IPS-20b (cell line): ENCODE measurements around the gene ADNP.

Experiments used
- H3K27ac ChIP-seq: one replicate; pipeline ENCODE4 v1.5.1; 2013; ENCODE audit warnings: low read length
- H3K27me3 ChIP-seq: 2 replicates; pipeline ENCODE4 v1.6.1; 2013; ENCODE audit warnings: mild to moderate bottlenecking, low read length, inconsistent platforms; ENCODE audit not compliant: insufficient read depth
- H3K36me3 ChIP-seq: 2 replicates; pipeline ENCODE4 v1.6.1; 2013; ENCODE audit warnings: low read depth, mild to moderate bottlenecking, inconsistent platforms, low read length, moderate library complexity; ENCODE audit not compliant: insufficient read depth
- H3K4me1 ChIP-seq: 2 replicates; pipeline ENCODE4 v1.6.1; 2013; ENCODE audit warnings: mild to moderate bottlenecking, control low read depth, inconsistent platforms, low read length, moderate library complexity; ENCODE audit not compliant: insufficient read depth
- H3K4me3 ChIP-seq: 2 replicates; pipeline ENCODE4 v1.5.1; 2013; ENCODE audit warnings: mild to moderate bottlenecking, low read length, inconsistent platforms
- H3K9ac ChIP-seq: 2 replicates; pipeline ENCODE4 v1.6.1; 2013; ENCODE audit warnings: low read depth, mild to moderate bottlenecking, inconsistent platforms, low read length, moderate library complexity
- H3K9me3 ChIP-seq: 2 replicates; pipeline ENCODE4 v1.6.1; 2013; ENCODE audit warnings: mild to moderate bottlenecking, low read depth, low read length, inconsistent platforms; ENCODE audit not compliant: insufficient read depth

Gene ADNP

DNA sequence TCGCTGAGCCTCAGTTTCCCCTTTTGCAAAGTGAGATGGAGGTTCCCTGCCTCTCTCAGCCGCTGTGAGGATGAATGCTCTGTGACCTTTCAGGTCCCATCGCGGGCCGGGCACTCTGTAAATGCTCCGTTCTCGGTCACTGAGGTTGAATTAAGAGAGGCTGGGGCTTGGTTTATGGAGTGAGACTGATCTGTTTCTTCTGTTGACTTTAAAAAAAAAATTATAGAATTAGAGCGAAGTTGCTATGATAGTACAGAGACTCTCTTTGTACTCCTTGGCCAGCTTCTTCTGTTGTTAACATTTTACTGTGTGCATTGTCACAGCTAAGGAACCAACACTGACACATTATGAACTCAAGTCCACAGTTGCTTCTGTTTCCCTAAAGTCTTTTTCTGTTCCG lies 64.4 kb downstream of the ADNP start:
- H3K36me3 ChIP-seq: no peaks in the 10 kb centered on the region
- no peaks in the 10 kb centered on the region for H3K27me3 ChIP-seq
- H3K4me1 ChIP-seq: peaks cover 12% of the 10 kb centered on the region
- no peak overlapping the region for H3K27ac ChIP-seq
- H3K4me3 ChIP-seq: no peak overlapping the region
- no peaks in the 10 kb centered on the region for H3K9me3 ChIP-seq
- no peak overlapping the region for H3K9ac ChIP-seq

DNA sequence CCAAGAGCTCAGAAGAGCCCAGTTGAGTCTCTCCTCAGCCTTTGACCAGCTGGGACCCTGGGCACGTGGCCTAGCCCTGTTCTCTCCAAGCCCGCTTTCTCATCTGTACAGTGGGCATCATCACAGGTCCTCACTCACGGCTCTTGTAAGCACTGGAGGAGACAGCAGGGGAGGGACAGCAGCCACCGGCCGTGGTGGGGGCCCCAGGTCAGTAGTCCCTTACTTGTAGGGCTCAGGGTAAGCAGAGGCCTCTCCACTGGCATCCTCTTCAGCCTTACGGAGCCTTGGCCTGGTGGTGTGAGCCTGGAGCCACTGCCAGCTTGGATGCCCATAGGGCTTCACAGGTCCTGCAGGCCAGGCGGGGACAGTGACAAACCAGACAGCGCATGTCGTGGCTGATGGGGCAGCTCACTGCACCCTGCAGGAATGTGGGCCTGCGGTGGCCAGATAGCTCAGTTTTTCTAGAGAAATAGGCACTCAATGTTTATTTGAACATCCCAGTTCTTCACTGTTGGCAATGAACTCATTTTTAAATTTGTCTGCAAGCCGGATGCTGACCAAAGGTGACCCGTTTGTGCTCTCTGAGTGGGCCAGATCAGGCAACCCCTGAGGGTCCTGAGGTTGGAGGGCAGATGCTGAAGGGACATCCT lies 65.1 kb downstream of the ADNP start:
- Histone ChIP-seq H3K9ac (no peak overlapping the region), H3K4me1 (peaks cover 12% of the 10 kb centered on the region), H3K27ac (no peak overlapping the region), H3K27me3 (no peaks in the 10 kb centered on the region), H3K4me3 (no peak overlapping the region), H3K9me3 (no peaks in the 10 kb centered on the region), H3K36me3 (no peaks in the 10 kb centered on the region)

DNA sequence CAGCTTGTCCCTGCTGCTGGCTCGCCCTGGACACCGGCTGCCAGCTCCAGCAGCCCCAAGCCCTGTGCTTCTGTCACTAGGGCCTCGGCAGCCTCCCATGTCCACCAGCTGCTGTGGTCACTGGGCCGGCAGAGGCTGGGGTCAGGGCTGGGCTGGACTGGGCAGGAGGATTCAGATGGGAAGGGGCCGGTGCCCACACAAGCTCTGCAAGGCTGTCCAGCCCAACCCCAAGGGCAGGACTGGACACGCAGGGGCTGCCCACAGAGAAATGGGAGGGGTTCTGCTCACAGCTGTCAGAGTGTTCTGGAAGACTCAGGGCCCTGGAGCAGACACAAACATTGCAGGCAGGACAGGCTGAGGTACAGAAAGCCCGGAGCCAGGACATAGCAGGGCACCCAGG lies 65.6 kb downstream of the ADNP start:
- Histone ChIP-seq H3K4me3 (no peak overlapping the region), H3K27ac (no peak overlapping the region)

DNA sequence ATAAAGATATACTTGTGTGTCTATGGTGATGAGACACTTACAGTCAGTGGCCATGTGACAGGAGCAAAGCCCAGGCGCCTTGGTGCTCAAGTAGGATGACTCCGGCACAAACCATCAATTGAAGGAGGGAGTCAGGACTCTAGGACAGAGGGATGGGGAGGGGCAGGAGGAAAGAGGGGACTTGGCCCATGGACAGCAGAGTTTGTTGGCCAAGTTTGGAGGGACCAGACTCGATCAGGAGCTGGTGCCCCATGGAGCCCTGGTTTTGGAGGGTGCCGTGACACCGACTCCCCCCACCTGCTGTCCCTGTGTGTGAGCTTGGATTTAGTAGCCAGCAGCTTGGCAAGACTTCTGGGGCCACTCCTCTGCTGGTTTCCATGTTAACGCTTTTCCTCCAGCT lies 66.1 kb downstream of the ADNP start:
- no peak overlapping the region for H3K9ac ChIP-seq
- no peaks in the 10 kb centered on the region for H3K9me3 ChIP-seq
- no peaks in the 10 kb centered on the region for H3K27me3 ChIP-seq
- H3K4me1 ChIP-seq: peaks cover 11% of the 10 kb centered on the region
- H3K27ac ChIP-seq: no peak overlapping the region
- no peaks in the 10 kb centered on the region for H3K36me3 ChIP-seq
- no peak overlapping the region for H3K4me3 ChIP-seq

More for the DNA sequence above, 65.6 kb downstream of the ADNP start:
- Histone ChIP-seq H3K9me3 (no peaks in the 10 kb centered on the region), H3K9ac (no peak overlapping the region), H3K36me3 (no peaks in the 10 kb centered on the region), H3K27me3 (no peaks in the 10 kb centered on the region), H3K4me1 (peaks cover 16% of the 10 kb centered on the region)

DNA sequence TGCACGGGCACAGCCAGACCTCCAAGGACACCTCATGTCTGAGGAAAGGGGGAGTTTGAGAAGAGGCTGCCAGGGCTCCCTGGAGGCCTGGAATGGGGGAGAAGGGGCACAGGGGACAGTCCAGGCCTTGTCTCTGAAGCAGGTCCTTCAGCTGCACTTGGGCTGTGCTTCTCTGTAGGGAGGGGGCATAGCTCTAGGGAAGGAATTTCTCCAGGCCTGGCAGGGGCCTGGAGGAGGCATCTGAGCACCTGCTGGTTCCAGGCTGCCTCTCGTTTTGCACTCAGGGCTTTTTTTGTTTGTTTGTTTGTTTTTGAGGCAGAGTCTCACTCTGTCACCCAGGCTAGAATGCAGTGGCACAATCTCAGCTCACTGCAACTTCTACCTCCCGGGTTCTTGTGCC lies 68.7 kb downstream of the ADNP start:
- Histone ChIP-seq H3K36me3 (no peaks in the 10 kb centered on the region), H3K4me3 (no peak overlapping the region), H3K9ac (no peak overlapping the region), H3K9me3 (no peaks in the 10 kb centered on the region), H3K27me3 (no peaks in the 10 kb centered on the region), H3K27ac (no peak overlapping the region), H3K4me1 (peaks cover 11% of the 10 kb centered on the region)

DNA sequence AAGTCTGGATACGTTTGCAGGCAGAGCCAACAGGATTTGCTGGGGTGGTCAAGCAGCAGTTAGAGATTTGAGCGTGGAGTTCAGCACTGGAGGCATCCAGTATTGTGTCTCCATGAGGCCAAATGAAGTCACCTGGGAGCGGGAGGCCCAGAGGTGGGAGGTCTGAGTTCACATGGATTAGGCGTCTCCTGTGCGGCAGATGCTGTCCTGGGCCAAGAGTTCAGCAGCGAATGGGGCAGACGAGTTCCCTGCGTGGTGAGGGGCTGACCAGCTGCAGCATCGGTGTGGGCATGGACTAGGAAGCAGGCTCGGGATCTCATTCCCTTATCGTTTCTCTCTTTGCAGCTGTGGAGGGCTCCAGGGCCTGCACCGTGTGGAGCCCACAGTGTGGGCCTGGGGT lies 70.2 kb downstream of the ADNP start:
- Histone ChIP-seq H3K27ac (no peak overlapping the region), H3K4me3 (no peak overlapping the region), H3K27me3 (no peaks in the 10 kb centered on the region), H3K4me1 (peaks cover 11% of the 10 kb centered on the region), H3K9me3 (no peaks in the 10 kb centered on the region), H3K36me3 (no peaks in the 10 kb centered on the region), H3K9ac (no peak overlapping the region)

DNA sequence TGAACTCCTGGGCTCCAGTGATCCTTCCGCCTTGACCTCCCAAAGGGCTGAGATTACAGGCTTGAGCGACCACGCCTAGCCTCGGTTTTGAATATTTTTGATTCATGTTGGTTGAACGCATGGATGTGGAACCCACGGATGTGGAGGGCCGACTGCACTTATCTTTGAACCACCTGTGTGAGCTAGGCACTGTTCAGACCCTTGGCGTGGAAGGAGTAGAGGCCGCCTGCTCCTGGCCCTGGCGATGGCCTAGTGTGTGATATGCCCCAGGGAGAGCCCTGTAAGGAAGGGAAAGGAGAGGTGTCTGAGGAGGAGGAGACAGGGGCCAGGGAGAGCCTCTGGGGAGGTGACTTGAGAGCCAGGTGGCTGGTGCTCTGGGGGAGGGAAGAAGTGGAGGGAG lies 72.1 kb downstream of the ADNP start:
- Histone ChIP-seq H3K4me1 (peaks cover 11% of the 10 kb centered on the region), H3K27ac (no peak overlapping the region), H3K4me3 (no peak overlapping the region), H3K9me3 (no peaks in the 10 kb centered on the region), H3K9ac (no peak overlapping the region), H3K36me3 (no peaks in the 10 kb centered on the region), H3K27me3 (no peaks in the 10 kb centered on the region)

DNA sequence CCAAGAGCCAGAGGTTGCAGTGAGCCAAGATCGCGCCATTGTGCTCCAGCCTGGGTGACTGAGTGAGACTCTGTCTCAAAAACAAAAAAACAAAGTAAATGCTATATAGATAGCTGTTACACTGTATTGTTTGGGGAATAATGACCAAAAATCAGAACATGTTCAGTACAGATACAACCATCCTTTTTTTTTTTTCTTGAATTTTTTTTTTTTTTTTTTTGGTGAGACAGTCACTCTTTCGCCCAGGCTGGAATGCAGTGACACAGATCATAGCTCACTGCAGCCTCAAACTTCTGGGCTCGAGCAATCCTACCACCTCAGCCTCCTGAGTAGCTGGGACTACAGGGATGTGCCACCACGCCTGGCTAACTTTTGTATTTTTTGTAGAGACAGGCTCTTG lies 72.7 kb downstream of the ADNP start:
- Histone ChIP-seq H3K9ac (no peak overlapping the region), H3K27me3 (no peaks in the 10 kb centered on the region), H3K4me3 (no peak overlapping the region), H3K27ac (no peak overlapping the region), H3K4me1 (peaks cover 11% of the 10 kb centered on the region), H3K9me3 (no peaks in the 10 kb centered on the region), H3K36me3 (no peaks in the 10 kb centered on the region)

DNA sequence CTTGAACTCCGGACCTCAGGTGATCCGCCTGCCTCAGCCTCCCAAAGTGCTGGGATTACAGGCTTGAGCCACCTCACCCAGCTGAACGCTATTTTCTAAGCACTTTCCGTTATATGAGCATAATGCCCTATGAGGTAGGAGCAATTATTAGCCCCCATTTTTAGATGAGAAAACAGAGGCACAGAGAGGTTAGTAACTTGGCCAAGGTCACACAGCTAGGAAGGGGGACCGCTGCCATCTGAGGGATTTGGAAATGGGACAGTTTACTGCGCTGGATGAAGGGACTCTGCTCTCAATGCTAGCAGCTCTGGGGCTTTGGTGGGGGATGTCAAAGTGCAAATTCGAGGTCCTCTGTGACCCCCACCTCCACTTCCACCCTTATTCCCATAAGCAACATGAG lies 73.9 kb downstream of the ADNP start:
- H3K4me1 ChIP-seq: peaks cover 5% of the 10 kb centered on the region
- no peaks in the 10 kb centered on the region for H3K9me3 ChIP-seq
- H3K36me3 ChIP-seq: no peaks in the 10 kb centered on the region
- H3K4me3 ChIP-seq: no peak overlapping the region
- H3K27me3 ChIP-seq: no peaks in the 10 kb centered on the region
- H3K9ac ChIP-seq: no peak overlapping the region
- H3K27ac ChIP-seq: no peak overlapping the region

DNA sequence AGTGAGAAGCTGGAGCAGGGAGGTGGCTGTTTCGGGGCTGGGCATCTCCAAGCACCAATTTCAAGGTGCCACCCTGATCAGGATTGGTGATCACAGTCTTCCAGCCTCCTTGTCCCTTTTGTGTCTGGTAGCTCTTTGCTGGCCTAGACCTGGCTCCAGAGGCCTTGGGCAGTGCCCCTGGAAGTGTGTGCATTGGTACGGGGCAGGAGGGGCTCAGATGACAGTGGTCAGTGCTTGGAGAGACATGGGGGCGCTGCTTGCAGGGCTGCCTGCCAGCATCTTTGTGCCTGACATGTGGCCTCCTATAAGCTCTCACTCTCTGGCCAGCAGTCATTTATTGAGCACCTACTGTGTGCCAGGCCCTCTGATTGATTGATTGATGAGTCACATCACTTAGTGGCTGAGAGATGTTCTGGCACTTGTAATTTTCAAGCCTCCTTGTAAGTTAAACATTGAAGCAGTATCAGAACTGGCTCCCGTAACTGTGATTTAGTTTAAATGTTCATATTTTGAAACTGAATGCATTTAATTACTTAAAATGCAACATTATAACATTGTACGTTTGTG lies 74.7 kb downstream of the ADNP start:
- no peaks in the 10 kb centered on the region for H3K36me3 ChIP-seq
- no peaks in the 10 kb centered on the region for H3K27me3 ChIP-seq
- H3K9me3 ChIP-seq: no peaks in the 10 kb centered on the region
- no peak overlapping the region for H3K4me3 ChIP-seq
- no peak overlapping the region for H3K27ac ChIP-seq
- H3K4me1 ChIP-seq: peaks cover 4% of the 10 kb centered on the region
- H3K9ac ChIP-seq: no peak overlapping the region

DNA sequence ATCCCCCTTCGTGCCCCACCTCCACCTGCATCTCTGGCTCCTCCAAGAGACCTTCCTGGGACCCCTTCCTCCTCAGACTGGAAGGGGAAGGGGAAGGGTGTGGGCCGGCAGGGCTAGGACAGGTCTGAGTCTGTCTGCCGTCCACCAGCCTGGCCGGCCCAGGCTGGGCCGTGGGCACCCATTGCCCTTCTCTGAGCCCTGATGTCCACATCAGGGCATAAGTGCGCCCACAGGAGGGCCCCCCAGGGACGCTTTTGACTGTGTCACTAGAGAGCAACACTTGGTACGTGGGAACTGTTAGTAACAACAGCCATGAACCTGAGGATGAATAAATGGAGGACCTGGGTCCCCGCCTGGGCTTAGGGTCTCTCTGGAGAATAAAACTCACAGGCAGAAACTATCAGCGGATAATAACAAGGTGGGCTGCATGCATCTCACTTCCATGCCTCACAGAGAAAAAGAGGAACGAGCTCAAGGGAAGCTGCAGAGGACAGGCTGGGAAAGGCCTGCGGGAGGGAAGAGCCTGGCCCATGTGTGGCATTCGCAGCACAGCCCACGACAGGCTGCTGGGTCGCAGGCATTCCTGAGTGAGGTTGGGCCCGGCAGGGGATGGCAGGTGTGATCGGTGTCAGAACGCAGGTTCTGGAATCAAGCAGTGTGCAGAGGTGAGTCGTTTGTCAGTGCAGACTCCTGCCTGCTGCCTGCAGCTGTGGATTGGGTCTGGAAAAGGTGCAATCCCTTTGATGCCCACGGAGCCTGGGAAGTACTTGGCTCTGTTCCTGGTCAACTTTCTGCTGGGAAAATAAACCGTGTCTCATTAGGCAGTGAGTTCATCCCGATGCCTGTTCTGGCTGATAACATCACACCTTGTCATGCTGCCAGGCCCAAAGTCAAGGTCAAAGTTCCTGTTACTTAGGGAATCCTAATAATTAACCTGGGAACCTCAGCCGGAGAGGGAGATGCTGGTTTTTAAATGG lies 75.5 kb downstream of the ADNP start:
- Histone ChIP-seq H3K27ac (no peak overlapping the region), H3K4me3 (no peak overlapping the region), H3K9me3 (no peaks in the 10 kb centered on the region), H3K4me1 (peaks cover 6% of the 10 kb centered on the region), H3K27me3 (no peaks in the 10 kb centered on the region), H3K9ac (no peak overlapping the region), H3K36me3 (no peaks in the 10 kb centered on the region)
